ENCODE results near the gene EYS. TPM values are rescaled to one million over a fixed set of nuclear protein-coding genes. Genes with fewer than 3 reads are reported as not detected.

EYS gene
- total RNA-seq, 2 experiments from 2014 or later = not detected

DNA sequence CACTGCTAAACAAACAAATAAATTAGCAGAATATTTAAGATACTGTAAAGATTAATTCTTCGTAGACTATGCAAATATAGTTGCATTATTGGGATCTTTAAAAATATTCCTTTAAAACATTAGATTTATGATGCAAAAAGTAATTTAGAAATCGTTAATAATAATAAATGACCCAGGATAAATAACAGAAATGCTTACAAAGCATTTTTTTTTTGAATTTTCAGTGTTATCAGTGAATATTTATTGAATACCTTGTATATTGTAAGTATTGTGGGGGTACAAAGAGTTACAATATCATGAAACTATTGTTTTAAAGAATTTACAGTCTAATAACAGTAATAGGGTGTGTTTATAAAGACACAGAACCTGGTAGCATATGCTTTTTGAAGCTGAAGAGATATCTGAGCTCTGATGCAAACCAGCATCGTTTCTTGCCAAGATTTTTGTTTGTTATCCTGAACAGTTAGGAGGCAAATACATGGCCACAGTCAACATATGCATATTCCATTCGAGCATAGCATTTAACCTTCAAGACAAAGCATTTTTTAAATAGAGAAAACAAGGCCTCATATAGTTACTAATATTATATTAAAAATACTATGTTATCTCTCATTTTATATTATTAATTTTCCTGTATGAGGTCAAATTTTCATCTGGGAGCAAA, 1584.2 kb downstream of the EYS start:
- H3K9me3 ChIP-seq (ENCODE audit: control insufficient read depth in 1 of 2, insufficient read depth in 1 of 2, low read length in 2 of 2) = peaks cover 0 to 6% of the 10 kb centered on the region in 2 experiments
- H3K27ac Mint-ChIP-seq = no peak overlapping the region
- H3K4me3 Mint-ChIP-seq = no peak overlapping the region
- DNase-seq (no peak), ATAC-seq (ENCODE audit: poor library complexity) (no peak)
- H3K4me3 ChIP-seq (ENCODE audit: low read length) = no peak overlapping the region
- TF ChIP-seq, protein P1, sequence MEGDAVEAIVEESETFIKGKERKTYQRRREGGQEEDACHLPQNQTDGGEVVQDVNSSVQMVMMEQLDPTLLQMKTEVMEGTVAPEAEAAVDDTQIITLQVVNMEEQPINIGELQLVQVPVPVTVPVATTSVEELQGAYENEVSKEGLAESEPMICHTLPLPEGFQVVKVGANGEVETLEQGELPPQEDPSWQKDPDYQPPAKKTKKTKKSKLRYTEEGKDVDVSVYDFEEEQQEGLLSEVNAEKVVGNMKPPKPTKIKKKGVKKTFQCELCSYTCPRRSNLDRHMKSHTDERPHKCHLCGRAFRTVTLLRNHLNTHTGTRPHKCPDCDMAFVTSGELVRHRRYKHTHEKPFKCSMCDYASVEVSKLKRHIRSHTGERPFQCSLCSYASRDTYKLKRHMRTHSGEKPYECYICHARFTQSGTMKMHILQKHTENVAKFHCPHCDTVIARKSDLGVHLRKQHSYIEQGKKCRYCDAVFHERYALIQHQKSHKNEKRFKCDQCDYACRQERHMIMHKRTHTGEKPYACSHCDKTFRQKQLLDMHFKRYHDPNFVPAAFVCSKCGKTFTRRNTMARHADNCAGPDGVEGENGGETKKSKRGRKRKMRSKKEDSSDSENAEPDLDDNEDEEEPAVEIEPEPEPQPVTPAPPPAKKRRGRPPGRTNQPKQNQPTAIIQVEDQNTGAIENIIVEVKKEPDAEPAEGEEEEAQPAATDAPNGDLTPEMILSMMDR (IDR thresholded peaks at IDR 0.05) = no peak
- H3K27me3 ChIP-seq (ENCODE audit: control insufficient read depth in 1 of 2, insufficient read depth in 2 of 2, low read length in 2 of 2) = no peaks in the 10 kb centered on the region
- no peaks in the 10 kb centered on the region for H3K36me3 Mint-ChIP-seq (ENCODE audit: low read depth)
- CTCF ChIA-PET = no interaction called here
- H3K27ac ChIP-seq (ENCODE audit: low read depth in 1 of 2, low read length in 2 of 2) = no peak overlapping the region
- H3K36me3 ChIP-seq (ENCODE audit: insufficient read depth, low read length) = no peaks in the 10 kb centered on the region
- POLR2A ChIA-PET = no interaction called here
- no peaks in the 10 kb centered on the region for H3K4me1 ChIP-seq (ENCODE audit: insufficient read depth, low read length)
- H3K27me3 Mint-ChIP-seq = no peaks in the 10 kb centered on the region
- no peaks in the 10 kb centered on the region for H3K4me1 Mint-ChIP-seq (ENCODE audit: low read depth)
- intact Hi-C loops (cut with DNase I, micrococcal nuclease) = no loop called here
- peaks cover 4% of the 10 kb centered on the region for H3K9me3 Mint-ChIP-seq

DNA sequence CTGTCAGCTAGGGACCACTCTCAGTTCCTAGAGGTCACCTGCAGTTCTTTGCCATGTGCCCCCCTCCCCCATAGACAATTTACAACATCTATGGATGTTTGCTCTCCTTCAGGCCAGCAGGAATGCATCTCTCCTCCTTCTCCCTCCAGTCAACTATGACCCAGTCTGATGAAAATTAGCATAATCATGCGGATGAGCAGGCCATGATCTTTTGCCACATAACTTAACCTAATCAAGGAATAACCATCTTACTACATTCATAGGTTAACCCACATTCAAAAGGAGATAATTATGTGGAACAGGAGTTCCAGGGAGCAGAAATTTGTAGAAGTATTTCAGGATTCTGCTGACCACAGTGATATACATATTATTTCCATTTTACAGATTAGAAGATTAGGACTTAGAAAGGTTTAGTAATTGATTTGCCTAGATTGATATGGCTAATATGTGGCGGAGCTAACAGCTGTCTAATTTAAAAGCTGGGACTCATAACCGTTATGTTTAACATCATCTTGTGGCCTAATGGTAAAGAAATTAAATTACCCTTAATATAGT, 1585.9 kb downstream of the EYS start:
- Mint-ChIP-seq H3K9me3 (peaks cover 10% of the 10 kb centered on the region), H3K4me1 (ENCODE audit: low read depth) (no peaks in the 10 kb centered on the region), H3K27me3 (no peaks in the 10 kb centered on the region), H3K36me3 (ENCODE audit: low read depth) (no peaks in the 10 kb centered on the region), H3K4me3 (no peak overlapping the region), H3K27ac (no peak overlapping the region)
- Histone ChIP-seq H3K36me3 (ENCODE audit: insufficient read depth, low read length) (no peaks in the 10 kb centered on the region), H3K9me3 (ENCODE audit: control insufficient read depth in 1 of 2, insufficient read depth in 1 of 2, low read length in 2 of 2) (peaks cover 0 to 6% of the 10 kb centered on the region in 2 experiments), H3K27me3 (ENCODE audit: control insufficient read depth in 1 of 2, insufficient read depth in 2 of 2, low read length in 2 of 2) (no peaks in the 10 kb centered on the region), H3K4me1 (ENCODE audit: insufficient read depth, low read length) (no peaks in the 10 kb centered on the region), H3K4me3 (ENCODE audit: low read length) (no peak overlapping the region), H3K27ac (ENCODE audit: low read depth in 1 of 2, low read length in 2 of 2) (no peak overlapping the region)
- intact Hi-C loops (cut with DNase I, micrococcal nuclease) = no loop called here
- ChIA-PET CTCF (no interaction called here), POLR2A (no interaction called here)
- ATAC-seq (ENCODE audit: poor library complexity) (no peak), DNase-seq (no peak)
- TF ChIP-seq, protein P1 (IDR thresholded peaks at IDR 0.05) = no peak

DNA sequence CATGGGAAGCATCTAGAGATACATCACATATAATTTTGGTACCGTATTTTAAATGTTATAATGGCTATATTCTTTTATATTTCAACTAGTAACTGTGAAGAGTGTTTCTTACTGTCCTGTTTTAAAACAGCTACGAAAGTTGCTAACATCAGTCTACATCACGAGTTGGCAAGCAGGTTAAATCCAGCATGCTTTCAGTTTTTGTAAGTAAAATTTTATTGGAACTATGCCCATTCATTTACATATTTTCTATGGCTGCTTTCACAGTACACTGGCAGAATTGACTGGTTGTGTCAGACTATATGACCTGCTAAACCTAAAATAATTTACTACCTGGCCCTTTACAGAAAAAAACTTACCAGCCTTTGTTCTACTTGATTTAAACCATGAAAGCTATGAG, 1593.3 kb downstream of the EYS start:
- H3K27me3 Mint-ChIP-seq = no peaks in the 10 kb centered on the region
- Histone ChIP-seq H3K4me1 (ENCODE audit: insufficient read depth, low read length) (no peaks in the 10 kb centered on the region), H3K27me3 (ENCODE audit: control insufficient read depth in 1 of 2, insufficient read depth in 2 of 2, low read length in 2 of 2) (no peaks in the 10 kb centered on the region), H3K27ac (ENCODE audit: low read depth in 1 of 2, low read length in 2 of 2) (no peak overlapping the region), H3K36me3 (ENCODE audit: insufficient read depth, low read length) (no peaks in the 10 kb centered on the region), H3K4me3 (ENCODE audit: low read length) (no peak overlapping the region), H3K9me3 (ENCODE audit: control insufficient read depth in 1 of 2, insufficient read depth in 1 of 2, low read length in 2 of 2) (peaks cover 0 to 3% of the 10 kb centered on the region in 2 experiments)
- H3K4me1 Mint-ChIP-seq (ENCODE audit: low read depth) = no peaks in the 10 kb centered on the region
- intact Hi-C loops (cut with DNase I, micrococcal nuclease) = no loop called here
- H3K9me3 Mint-ChIP-seq = peaks cover 9% of the 10 kb centered on the region
- H3K27ac Mint-ChIP-seq = no peak overlapping the region
- TF ChIP-seq, protein P1 (IDR thresholded peaks at IDR 0.05) = no peak
- CTCF ChIA-PET = no interaction called here
- DNase-seq = no peak
- H3K36me3 Mint-ChIP-seq (ENCODE audit: low read depth) = no peaks in the 10 kb centered on the region
- POLR2A ChIA-PET = no interaction called here
- ATAC-seq (ENCODE audit: poor library complexity) = no peak
- no peak overlapping the region for H3K4me3 Mint-ChIP-seq
